ENCODE data around the gene ICA1L.
"Not testable (repeated sequence)": the region's sequence is repeated elsewhere in the genome, so short reads cannot be mapped to it uniquely, and the experiment has no call there.

GRCh38 chr2:202849343-202849742 is 22.2 kb downstream of the ICA1L start:
- TF ChIP-seq POLR2AphosphoS5 (IDR thresholded peaks at IDR 0.05; ENCODE audit: low read depth, low read length); TAF1 (IDR thresholded peaks at IDR 0.05; ENCODE audit: borderline replicate concordance, low read depth, low read length): not testable (repeated sequence)

All from GM12892 (cell line).